ENCODE measurements around the gene LAMC3. TPM values are rescaled to one million over a fixed set of nuclear protein-coding genes. Genes with fewer than 3 reads are reported as not detected.
"Not testable (repeated sequence)": the region's sequence is repeated elsewhere in the genome, so short reads cannot be mapped to it uniquely, and the experiment has no call there.

LAMC3 gene
- total RNA-seq, 2 experiments from 2014 or later: 0.19 to 0.20 TPM

- ATAC-seq (ENCODE audit: low read depth); H3K27ac Mint-ChIP-seq; H3K4me1 Mint-ChIP-seq; H3K4me3 Mint-ChIP-seq; H3K36me3 Mint-ChIP-seq; DNase-seq; H3K9me3 Mint-ChIP-seq; POLR2A ChIA-PET: not testable (repeated sequence)
- peaks cover 18% of the 10 kb centered on the region for H3K27me3 Mint-ChIP-seq
Observed at GRCh38 chr9:131000526-131000925, 8.4 kb upstream of the LAMC3 start.

DNA sequence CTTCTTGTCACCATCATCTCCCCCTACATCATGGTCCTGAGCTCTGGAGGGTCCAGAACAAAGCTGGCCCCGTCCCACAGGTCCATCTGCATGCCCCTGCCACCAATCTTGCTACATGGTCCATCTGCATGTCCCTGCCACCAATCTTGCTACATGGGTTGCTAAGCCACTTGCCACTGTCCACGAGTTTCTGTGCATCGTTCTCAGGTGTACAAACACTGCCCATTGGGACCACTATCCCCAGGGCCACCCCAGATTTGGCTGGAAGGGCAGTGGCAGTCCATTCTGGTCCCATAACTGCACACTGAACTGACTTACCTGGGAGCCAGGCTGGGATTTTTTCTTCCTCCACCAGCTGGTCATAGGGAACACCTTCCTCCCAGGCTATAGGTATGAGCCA is 8.0 kb upstream of the LAMC3 start:
- Mint-ChIP-seq H3K27ac (no peak overlapping the region), H3K4me3 (no peak overlapping the region), H3K4me1 (no peaks in the 10 kb centered on the region), H3K36me3 (no peaks in the 10 kb centered on the region), H3K9me3 (no peaks in the 10 kb centered on the region), H3K27me3 (peaks cover 18% of the 10 kb centered on the region)
- POLR2A ChIA-PET: no interaction called here
- DNase-seq (no peak), ATAC-seq (ENCODE audit: low read depth) (no peak)

DNA sequence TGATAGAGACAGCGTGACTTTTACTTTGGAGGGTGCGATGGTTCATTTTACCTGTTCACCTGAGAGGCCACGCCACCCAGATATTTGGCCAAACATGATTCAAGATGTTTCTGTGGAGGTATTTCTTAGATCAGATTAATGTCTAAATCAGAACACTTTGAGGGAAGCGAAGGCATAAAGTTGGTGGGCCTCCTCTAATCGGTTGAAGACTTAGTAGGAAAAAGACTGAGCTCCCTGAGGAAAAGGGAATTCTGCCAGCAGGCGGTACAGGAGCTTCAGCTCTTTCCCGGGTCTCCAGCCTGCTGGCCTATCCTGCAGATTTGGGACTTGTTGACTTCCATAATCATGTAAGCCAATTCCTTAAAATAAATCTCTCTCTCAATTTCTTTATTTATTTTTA is 7.0 kb upstream of the LAMC3 start:
- ATAC-seq (ENCODE audit: low read depth) (no peak), DNase-seq (no peak)
- Mint-ChIP-seq H3K4me1 (no peaks in the 10 kb centered on the region), H3K36me3 (no peaks in the 10 kb centered on the region), H3K27me3 (peaks cover 25% of the 10 kb centered on the region), H3K27ac (no peak overlapping the region), H3K4me3 (no peak overlapping the region), H3K9me3 (no peaks in the 10 kb centered on the region)
- POLR2A ChIA-PET: no interaction called here

GRCh38 chr9:131006601-131007000 is 2.4 kb upstream of the LAMC3 start:
- Mint-ChIP-seq H3K4me3 (no peak overlapping the region), H3K27me3 (peaks cover 36% of the 10 kb centered on the region), H3K36me3 (no peaks in the 10 kb centered on the region), H3K9me3 (no peaks in the 10 kb centered on the region), H3K4me1 (no peaks in the 10 kb centered on the region), H3K27ac (no peak overlapping the region)
- no peak for ATAC-seq (ENCODE audit: low read depth)
- DNase-seq: no peak
- POLR2A ChIA-PET: no interaction called here

DNA sequence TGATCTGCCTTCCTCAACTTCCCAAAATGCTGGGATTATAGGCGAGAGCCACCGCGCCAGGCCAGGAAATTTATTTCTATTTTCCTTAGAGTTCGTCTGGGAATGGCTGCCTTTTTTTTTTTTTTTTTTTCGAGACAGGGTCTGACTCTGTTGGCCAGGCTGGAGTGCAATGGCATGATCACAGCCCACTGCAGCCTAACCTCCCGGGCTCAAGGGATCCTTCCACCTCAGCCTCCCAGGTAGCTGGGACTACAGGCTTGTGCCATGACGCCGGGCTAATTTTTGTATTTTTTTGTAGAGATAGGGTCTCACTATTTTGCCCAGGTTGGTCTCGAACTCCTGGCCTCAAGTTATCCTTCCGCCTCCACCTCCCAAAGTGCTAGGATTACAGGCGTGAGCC is 888 bp upstream of the LAMC3 start:
- no peak overlapping the region for H3K27ac Mint-ChIP-seq
- ATAC-seq (ENCODE audit: low read depth): no peak
- POLR2A ChIA-PET: no interaction called here

GRCh38 chr9:131008563-131008908 is 438 bp upstream of the LAMC3 start:
- ATAC-seq (ENCODE audit: low read depth): no peak
- no peak overlapping the region for H3K4me3 Mint-ChIP-seq

More for the DNA sequence above, 888 bp upstream of the LAMC3 start:
- Mint-ChIP-seq H3K27me3 (peaks cover 36% of the 10 kb centered on the region), H3K36me3 (no peaks in the 10 kb centered on the region), H3K4me1 (no peaks in the 10 kb centered on the region), H3K4me3 (no peak overlapping the region), H3K9me3 (no peaks in the 10 kb centered on the region)
- DNase-seq: no peak

DNA sequence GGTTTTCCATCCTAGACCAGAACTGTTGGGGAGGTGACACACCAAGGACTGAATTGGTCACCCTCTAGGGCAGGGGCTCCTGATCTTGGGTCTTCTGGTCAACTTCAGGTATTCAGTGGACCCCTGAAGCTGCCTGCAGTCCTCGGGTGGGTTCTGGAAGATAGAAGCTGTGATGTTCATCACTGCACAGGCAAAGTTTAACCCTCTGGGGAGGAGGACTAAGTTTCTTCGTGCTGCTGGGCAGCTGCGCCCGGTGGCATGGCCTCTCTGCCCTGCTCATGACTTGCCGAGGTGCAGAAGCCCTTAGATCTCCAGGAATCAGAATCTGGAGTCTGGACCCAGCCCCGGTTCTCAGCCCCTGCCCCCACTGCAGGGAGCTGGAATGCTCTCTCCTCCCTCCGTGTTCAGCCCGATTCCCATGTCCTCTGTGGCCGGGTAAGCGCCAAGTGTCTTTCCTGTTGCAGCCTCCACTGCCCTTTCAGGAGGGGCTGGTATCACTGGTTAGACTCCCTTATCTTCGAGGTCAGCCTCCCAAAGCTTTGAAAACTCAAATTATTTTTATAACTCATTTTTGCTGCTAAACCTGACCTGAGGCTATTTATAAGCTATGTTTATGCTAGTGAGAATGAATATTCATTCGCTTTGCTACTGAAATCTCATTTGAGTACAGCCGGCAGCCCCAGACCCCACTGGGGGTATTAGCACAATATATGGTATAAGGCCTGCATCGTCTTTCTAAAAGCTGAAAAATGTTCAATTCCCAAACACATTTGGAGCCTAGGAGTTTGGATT is 1.7 kb downstream of the LAMC3 start:
- DNase-seq (no peak), ATAC-seq (ENCODE audit: low read depth) (no peak)
- no peak overlapping the region for H3K27ac Mint-ChIP-seq
- peaks cover 36% of the 10 kb centered on the region for H3K27me3 Mint-ChIP-seq
- H3K36me3 Mint-ChIP-seq: no peaks in the 10 kb centered on the region
- POLR2A ChIA-PET: no interaction called here
- no peaks in the 10 kb centered on the region for H3K9me3 Mint-ChIP-seq
- no peak overlapping the region for H3K4me3 Mint-ChIP-seq
- H3K4me1 Mint-ChIP-seq: no peaks in the 10 kb centered on the region

More at GRCh38 chr9:131008563-131008908, 438 bp upstream of the LAMC3 start:
- POLR2A ChIA-PET: no interaction called here
- Mint-ChIP-seq H3K27ac (no peak overlapping the region), H3K27me3 (peaks cover 36% of the 10 kb centered on the region), H3K4me1 (no peaks in the 10 kb centered on the region), H3K9me3 (no peaks in the 10 kb centered on the region), H3K36me3 (no peaks in the 10 kb centered on the region)
- DNase-seq: no peak

DNA sequence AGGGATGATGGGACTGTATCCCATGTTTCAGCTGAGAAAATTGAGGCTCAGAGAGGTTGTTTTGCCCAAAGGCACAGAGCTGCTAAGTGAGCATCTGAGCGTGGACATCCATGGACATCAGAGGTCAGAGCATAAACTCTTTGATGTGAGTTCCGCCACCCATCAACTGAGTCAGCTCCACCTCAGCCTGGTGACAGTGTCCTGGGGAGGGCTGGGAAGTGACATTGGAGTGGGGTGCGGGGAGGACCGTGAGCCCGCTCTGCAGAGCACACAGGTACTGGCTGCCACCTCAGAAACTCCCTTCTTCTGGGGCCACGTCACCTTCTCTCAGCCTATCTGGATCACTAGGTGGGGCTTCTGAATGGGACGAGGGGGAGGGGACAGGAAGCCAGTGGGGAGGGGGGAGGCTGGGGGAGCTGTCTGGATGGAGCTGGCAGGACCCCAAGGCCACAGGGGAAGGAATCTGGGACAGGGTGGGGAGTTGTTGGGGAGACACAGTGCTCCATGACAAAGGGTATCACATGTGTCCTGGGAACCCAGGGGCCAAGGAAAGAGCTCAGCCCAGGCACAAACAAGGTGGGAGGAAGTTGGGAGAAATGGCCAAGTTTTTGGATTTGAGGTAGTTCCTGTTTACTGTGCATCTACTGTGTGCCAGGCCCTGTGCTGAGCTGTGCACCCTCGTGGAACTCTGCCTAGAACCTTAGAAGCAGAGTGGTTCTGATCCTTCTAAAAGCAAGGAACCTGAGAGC is 2.5 kb downstream of the LAMC3 start:
- ATAC-seq (ENCODE audit: low read depth): no peak
- Mint-ChIP-seq H3K9me3 (no peaks in the 10 kb centered on the region), H3K4me3 (no peak overlapping the region), H3K4me1 (no peaks in the 10 kb centered on the region), H3K36me3 (no peaks in the 10 kb centered on the region), H3K27me3 (peaks cover 34% of the 10 kb centered on the region), H3K27ac (no peak overlapping the region)
- POLR2A ChIA-PET: no interaction called here
- DNase-seq: no peak

- Mint-ChIP-seq H3K4me1 (no peaks in the 10 kb centered on the region), H3K36me3 (no peaks in the 10 kb centered on the region), H3K4me3 (no peak overlapping the region), H3K9me3 (no peaks in the 10 kb centered on the region), H3K27me3 (peaks cover 29% of the 10 kb centered on the region), H3K27ac (no peak overlapping the region)
- no peak for DNase-seq
- POLR2A ChIA-PET: no interaction called here
- ATAC-seq (ENCODE audit: low read depth): no peak
Observed at GRCh38 chr9:131012023-131012334, 3.0 kb downstream of the LAMC3 start.

DNA sequence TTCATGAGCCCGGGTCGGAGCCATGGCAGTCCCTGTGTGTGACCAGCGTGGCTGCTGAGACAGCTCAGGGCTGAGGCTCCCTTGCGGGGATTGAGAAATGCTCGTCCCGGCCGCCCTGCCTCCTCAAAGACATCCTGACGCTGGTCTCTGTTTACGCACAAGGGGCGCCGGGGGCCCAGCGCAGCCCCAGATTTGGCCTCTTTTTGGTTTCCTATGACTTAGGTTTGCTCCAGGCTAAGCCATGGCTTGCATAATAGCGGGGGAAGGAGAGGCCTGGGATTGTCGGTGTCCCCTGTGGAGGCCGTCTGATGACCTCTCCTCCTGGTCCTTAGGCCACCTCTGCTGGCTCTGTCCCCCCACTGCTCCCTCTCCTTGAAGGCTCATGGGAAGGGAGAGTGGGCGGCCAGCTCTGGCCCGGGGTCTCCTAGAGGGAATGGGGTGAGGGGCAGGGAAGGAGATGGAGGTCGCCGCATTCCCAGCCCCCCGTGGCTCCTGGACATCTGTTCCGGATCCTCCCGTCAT is 3.5 kb downstream of the LAMC3 start:
- no peaks in the 10 kb centered on the region for H3K36me3 Mint-ChIP-seq
- ATAC-seq (ENCODE audit: low read depth) (no peak), DNase-seq (no peak)
- no peak overlapping the region for H3K4me3 Mint-ChIP-seq
- POLR2A ChIA-PET: no interaction called here
- H3K4me1 Mint-ChIP-seq: no peaks in the 10 kb centered on the region
- H3K27ac Mint-ChIP-seq: no peak overlapping the region
- H3K27me3 Mint-ChIP-seq: peaks cover 25% of the 10 kb centered on the region
- H3K9me3 Mint-ChIP-seq: no peaks in the 10 kb centered on the region

DNA sequence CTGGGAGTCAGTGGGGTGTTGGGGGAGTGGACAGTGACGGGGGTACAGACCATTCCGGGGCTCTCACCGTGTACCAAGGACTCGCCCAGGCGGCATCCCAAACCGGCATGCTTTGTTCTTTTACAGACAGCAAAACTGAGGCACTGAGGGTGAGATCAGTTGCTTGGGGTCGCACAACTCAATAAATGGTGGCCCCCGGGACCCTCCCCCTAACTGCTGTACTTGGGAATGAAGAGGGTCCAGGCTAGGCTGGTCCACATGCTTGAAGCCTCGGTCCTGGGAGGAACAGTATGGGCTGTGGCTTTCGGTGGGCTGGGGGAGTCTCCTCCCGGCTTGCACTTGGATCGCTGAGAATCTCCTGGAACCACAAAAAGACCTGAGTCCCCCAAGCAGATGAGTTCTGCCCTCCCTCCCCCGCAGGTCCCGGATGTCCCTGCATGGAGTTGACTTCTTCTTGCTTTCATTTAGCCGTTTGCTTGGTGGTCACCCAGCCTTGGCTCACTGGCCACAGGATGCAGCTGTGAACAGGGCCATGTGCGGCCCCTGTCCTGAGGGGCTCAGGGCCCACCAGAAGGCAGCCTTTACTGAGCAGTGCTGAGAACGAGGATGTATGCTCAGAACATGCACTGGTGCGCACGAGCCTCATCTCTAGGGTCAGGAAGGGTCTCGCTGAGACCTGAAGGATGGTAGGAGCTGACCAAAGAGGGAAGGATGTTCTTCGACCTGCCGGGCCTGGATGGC is 4.2 kb downstream of the LAMC3 start:
- Mint-ChIP-seq H3K4me3 (no peak overlapping the region), H3K9me3 (no peaks in the 10 kb centered on the region), H3K4me1 (no peaks in the 10 kb centered on the region), H3K27ac (no peak overlapping the region), H3K36me3 (no peaks in the 10 kb centered on the region), H3K27me3 (peaks cover 18% of the 10 kb centered on the region)
- no peak for DNase-seq
- ATAC-seq (ENCODE audit: low read depth): no peak
- POLR2A ChIA-PET: no interaction called here

DNA sequence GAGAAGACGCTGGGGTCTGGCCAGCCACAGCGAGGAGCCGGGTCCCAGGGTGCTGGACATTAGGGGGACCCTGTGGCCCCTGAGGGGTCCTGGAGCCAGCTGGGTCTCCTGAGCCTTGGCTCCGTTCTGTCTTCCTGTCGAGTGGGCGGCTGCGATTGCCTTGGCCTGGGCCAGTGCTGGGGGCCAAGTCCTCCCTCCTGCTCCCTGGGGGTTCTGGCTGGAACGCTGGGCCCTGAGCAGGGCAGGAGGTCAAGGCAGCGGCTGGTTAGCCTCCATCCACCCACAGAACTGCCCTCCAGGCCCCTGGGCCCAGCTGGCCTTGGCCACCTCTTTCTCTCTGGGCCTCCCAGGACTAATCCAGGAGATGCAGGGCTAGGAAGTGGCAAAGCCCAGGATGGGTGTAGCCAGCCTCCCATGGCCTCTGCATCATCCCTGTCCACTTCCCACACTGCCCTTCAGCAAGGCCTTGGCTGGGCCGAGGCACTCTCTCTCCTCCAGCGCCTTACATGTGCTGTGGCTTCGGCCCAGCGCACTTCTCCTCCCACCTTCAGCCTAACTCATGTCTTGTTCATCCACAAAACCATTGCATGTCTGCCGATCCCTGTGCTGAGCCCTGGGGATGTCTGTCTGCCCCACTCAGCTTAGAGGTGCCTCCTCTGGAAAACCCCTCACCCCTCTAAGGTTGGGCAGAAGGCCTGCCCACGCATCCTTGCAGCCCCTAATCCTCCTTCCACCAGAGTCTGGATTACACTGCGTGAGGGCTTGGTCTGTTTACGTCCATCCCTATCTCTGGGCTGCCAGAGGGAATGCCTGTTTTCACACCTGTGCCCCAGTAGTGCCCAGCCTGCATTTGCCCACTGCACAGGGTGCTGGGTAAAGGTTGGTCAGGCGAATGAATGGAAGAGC is 5.0 kb downstream of the LAMC3 start:
- Mint-ChIP-seq H3K4me1 (no peaks in the 10 kb centered on the region), H3K27ac (no peak overlapping the region), H3K27me3 (peaks cover 15% of the 10 kb centered on the region), H3K36me3 (no peaks in the 10 kb centered on the region), H3K4me3 (no peak overlapping the region), H3K9me3 (no peaks in the 10 kb centered on the region)
- ATAC-seq (ENCODE audit: low read depth): no peak
- no peak for DNase-seq
- POLR2A ChIA-PET: no interaction called here

GRCh38 chr9:131015112-131015511 is 6.1 kb downstream of the LAMC3 start:
- no peaks in the 10 kb centered on the region for H3K36me3 Mint-ChIP-seq
- no peak overlapping the region for H3K27ac Mint-ChIP-seq
- DNase-seq (no peak), ATAC-seq (ENCODE audit: low read depth) (no peak)
- peaks cover 12% of the 10 kb centered on the region for H3K27me3 Mint-ChIP-seq
- no peaks in the 10 kb centered on the region for H3K4me1 Mint-ChIP-seq
- no peak overlapping the region for H3K4me3 Mint-ChIP-seq
- H3K9me3 Mint-ChIP-seq: no peaks in the 10 kb centered on the region
- POLR2A ChIA-PET: no interaction called here
